Colon (tissue), 2 donors: ENCODE results near the gene ERI2.
"Not testable (repeated sequence)": the region's sequence is repeated elsewhere in the genome, so short reads cannot be mapped to it uniquely, and the experiment has no call there.

Source experiments
- FAIRE-seq: peaks from 2 replicates; lab custom pipeline; 2012; peaks lifted over from hg19 to GRCh38; lab: Jason Lieb, UNC
- donor health status: control.
- donor health status: control.

The ERI2 gene

DNA sequence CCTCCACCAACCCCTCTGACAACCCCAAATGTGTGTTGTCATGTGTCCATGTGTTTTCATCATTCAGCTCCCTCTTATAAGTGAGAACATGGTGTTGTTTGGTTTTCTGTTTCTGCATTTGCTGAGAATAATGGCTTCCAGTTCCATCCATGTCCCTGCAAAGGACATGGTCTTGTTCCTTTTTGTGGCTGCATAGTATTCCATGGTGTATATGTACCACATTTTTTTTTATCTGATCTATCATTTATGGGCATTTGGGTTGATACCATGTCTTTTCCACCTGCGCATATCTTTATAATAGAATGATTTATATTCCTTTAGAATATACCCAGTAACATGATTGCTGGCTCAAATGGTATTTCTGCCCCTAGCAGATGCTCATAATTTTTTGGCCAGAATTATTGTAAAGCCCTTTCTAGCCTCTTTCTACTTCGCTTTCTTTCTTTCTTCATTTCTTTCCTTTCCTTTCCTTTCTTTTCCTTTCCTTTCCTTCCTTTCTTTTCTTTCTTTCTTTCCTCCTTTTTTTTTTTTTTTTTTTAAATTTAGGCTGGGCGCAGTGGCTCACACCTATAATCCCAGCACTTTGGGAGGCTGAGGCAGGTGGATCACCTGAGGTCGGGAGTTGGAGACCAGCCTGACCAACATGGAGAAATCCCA, 12.8 kb upstream of the ERI2 start:
- no peak for FAIRE-seq

GRCh38 chr16:20814784-20815183, 8.5 kb upstream of the ERI2 start:
- FAIRE-seq = no peak

GRCh38 chr16:20812510-20812909, 6.2 kb upstream of the ERI2 start:
- no peak for FAIRE-seq

DNA sequence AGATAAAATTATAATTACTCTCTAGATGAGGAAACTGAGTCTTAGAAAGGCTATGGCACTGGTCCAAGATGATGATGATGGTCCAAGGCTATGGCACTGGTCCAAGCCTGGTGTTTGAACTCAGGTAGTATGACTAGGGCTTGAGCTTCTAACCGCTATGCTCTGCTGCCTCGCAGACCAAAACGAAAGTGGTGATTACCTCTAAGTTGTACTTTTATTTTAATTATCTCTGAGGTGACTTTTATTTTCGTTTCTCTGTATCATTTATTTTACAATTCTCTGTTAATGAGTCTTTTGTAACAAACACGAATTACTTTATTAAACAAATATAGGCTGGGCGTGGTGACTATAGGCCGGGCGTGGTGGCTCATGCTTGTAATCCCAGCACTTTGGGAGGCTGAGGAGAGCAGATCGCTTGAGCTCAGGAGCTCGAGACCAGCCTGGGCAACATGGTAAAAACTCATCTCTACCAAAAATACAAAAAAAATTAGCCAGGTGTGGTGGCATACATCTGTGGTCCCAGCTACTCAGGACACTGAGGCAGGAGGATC, 5.7 kb upstream of the ERI2 start:
- FAIRE-seq = no peak

GRCh38 chr16:20807862-20808261, 1.6 kb upstream of the ERI2 start:
- FAIRE-seq = no peak

DNA sequence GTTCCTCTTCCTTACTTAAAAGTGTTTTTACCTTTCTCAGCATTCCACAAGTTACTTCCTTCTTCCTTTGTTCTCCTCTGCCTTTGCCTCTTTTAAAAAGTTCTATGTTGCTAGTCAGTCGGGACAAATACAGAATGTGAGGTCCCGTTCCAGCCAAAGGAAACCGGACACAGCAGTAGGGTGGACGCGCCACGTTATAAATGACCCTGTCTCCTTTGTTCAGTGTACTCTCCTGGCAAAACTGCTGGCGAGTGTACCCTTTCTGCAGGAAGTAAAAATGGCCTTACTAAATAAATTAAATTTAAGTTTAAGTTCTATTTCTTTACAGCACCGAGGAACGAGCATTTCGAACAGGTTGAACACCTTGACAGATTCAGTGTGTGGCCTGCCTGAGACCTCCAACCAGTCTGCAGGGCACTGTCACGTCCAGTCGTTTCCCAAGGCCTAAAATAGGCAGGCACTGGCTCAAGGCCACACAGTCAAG, 546 bp downstream of the ERI2 start:
- FAIRE-seq = not testable (repeated sequence)

DNA sequence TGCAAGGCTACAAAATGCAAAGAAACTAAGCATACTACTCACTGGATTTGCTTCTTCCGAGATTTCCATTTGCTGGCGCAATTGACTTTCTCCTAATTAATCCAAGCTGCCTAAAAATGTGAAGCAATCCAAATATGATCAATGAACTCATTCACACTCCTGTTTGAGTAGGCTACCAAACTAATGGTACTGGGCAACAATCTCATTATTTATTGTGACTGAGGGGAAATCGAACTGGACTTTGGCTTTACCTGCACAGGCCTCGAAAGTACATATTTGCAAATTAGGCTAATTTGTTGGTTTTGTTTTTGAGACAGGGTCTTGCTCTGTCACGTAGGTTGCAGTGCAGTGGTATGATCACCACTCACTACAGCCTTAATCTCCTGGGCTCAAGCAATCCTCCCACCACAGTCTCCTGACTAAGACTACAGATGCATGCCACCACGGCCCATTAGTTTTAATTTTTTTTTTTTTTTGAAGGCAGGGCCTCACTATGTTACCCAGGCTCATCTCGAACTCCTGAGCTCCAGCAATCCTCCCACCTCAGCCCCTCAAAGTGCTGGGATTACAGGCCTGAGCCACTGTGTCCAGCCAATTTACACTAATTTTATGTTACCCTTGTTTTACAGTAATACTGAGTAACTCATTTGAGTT, 2.6 kb downstream of the ERI2 start:
- no peak for FAIRE-seq

GRCh38 chr16:20803192-20803560, 3.1 kb downstream of the ERI2 start:
- no peak for FAIRE-seq

GRCh38 chr16:20801278-20801677, 5.0 kb downstream of the ERI2 start:
- no peak for FAIRE-seq

DNA sequence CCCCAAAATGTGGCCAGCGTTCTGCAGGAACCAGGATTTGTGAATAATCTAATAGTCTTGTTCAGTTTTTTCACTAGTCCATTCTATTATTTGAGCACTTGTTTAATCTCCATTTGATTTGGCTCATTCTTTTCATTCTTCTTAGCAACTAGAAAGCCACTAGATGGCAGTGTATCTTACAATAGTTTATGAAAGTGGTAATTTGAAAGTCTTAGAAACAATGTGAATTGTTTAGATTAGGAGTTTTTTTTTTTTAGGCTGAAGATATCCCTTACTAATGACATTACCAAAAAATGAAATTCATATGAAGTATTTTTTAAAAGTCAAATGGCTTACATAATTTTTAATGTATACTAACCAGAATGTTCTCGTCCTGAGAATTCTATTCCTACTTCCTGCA, 6.7 kb downstream of the ERI2 start:
- peak; percentile 86 for FAIRE-seq

DNA sequence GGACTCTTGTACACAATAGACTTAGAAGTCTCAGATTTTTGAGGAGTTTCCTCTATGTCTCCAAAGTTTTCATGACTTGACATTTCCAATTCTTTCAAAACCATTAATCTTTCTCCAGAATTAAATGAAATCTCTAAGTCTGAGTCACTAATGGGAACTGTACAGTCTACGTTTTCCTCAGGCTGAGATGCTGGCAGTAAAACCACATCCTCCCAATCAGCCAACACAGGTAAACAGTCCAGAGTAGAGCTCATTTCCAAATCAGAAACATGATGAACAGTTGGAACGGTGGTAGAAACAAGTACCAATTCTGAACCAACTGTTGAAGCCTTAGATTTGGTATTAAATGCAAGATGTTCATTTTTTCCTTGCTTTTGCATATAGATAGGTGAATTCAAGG, 7.9 kb downstream of the ERI2 start:
- FAIRE-seq = no peak

DNA sequence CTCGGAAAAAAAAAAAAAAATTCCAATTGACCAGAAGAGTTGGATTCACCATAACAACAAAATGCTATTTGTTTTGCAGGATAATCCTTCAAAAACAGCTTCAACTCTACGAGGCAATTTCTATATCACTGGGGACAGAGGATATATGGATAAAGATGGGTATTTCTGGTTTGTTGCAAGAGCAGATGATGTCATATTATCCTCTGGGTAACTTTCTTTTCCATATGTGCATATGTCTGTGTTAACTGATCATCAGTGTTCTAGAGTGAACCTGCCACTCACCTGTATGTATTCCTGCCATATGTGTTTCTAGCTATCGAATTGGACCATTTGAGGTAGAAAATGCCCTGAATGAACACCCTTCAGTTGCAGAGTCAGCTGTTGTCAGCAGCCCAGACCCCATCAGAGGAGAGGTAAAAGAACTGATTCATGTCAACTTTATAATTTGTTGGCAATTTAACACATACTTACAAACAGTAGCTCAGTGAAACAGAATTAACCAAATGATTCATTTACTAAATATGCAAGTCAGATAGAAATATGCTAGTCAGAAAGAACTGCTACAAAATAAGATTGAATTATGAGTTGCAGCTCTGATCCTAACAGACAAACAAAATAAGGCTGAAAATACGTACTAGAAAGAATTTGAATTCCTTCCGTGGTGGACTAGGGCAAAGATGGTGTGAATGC, 14.2 kb downstream of the ERI2 start:
- FAIRE-seq = no peak

- FAIRE-seq = no peak
Observed at GRCh38 chr16:20789130-20789529, 17.1 kb downstream of the ERI2 start.

GRCh38 chr16:20784204-20784603, 22.1 kb downstream of the ERI2 start:
- no peak for FAIRE-seq

- no peak for FAIRE-seq
Observed at GRCh38 chr16:20782470-20782869, 23.8 kb downstream of the ERI2 start.

GRCh38 chr16:20781697-20782096, 24.6 kb downstream of the ERI2 start:
- FAIRE-seq = no peak

DNA sequence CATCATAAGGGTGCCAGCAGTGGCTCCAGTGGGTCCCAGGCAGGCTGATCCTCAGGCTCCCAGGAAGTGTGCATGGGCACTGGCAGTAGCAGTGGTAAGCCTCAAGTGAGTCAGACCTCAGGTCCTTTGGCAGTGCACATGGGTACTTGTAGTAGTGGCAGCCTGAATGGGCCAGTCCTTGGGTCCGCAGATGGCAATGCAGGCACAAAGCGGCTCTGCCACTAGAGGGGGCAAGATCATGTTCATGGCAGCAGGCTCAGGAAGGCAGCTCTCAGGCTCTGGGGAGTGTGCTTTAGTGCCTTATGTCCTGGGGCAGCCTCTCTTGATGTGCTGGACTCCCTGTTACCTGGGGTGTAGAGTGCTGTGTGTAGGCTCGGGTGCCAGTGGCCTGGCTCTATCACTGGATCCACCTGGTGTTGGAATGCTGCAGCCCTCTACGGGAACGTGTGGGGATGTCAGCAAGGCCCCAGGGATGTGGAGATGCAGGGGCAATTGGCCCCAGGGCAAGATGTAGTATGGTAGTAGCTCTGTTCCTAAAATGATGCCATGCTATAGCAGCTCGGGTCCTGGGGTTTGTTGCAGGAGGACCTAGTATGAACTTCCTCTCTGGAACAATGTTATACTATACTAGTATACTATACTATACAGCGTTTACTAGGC, 31.4 kb downstream of the ERI2 start:
- no peak for FAIRE-seq

DNA sequence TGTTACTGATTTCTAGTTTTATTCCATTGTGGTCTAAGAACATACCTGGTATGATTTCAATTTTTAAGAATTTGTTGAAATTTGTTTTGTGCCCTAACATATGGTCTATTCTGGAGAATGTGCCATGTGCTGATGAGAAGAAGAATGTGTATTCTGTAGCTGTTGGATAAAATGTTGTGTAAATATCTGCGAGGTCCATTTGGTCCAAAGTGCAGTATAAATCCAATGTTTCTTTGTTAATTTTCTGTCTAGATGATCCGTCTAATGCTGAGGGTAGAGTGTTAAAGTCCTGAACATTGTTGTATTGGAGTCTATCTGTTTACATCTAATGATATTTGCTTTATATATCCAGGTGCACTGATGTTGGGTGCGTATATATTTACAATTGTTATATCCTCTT, 32.6 kb downstream of the ERI2 start:
- FAIRE-seq = no peak

GRCh38 chr16:20768818-20769217, 37.5 kb downstream of the ERI2 start:
- no peak for FAIRE-seq

GRCh38 chr16:20768121-20768520, 38.2 kb downstream of the ERI2 start:
- FAIRE-seq = no peak

DNA sequence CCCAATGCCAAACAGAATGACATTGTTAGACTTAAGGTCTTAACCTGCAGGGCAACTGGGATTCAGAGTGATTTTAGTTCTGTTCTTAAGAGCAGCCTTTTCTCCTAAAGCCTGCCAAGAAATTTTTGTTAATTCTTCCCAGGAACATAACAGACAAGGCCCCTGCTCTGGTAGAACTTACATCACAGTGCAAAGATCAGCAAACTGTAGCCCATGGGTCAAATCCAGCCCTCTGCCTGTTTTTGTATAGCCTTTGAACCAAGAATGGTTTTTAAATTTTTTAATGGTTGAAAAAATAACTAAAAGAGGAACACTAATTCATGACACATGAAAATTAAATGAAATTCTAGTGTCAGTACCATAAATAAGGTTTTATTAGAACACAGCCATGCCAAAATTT, 38.7 kb downstream of the ERI2 start:
- no peak for FAIRE-seq

GRCh38 chr16:20766294-20766693, 40.0 kb downstream of the ERI2 start:
- no peak for FAIRE-seq

DNA sequence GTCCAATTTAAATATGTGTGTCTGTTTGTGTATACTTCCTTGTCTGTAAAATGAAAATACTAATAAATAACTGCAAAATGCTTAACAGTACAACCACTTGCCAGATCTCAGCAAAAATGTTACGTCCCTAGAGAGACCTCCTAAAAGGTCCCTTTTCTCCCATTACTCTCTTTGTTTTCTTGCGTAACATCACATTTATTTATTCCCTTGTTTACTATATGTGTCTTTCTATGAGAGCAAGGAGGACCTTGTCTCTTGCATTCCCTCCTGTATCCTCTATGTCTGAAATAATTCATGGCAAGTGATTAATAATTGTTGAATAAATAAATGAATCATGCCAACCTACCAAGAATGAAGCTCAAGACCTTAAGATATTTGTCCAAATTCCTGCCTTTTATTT, 40.5 kb downstream of the ERI2 start:
- no peak for FAIRE-seq
